Cerebellar cortex (tissue), 1 donor: ENCODE data around the gene MACROD2.
"Not testable (repeated sequence)": the region's sequence is repeated elsewhere in the genome, so short reads cannot be mapped to it uniquely, and the experiment has no call there.

Experiments
- DNase-seq: peaks from one replicate; pipeline ENCODE4 v3.0.0-alpha.2; 2015; ENCODE audit warnings: low spot score

The MACROD2 gene

DNA sequence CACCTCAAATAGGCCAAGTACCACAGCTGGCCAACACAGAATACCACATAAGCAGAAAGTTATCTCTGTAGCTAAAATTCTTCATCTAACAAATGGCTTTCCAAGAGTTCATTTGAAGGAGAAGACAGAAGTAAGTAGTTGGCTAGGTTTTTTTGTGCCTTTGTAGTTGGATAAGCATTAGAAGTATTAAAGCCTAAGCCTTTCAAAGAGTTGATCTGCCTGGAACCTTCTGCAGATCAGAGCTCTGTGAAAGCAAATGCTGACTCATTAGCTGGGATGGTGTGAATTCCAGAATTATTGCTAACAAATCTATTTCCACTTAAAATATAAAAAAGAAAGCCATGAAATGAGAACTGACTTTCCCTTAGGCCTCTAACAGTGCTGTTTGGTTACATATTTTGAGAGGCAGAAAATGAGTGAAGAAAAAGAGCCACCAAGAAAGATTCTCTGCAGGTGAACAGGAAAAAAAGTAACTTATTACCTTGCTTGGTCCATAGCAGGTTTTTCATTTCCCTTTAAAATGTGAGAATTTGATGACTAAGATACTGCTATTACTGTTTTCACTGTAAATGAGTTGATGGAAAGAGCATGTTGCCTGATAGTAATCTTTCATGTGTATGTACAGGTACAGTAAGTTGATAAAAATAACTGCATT is 1105.3 kb downstream of the MACROD2 start:
- no peak for DNase-seq

DNA sequence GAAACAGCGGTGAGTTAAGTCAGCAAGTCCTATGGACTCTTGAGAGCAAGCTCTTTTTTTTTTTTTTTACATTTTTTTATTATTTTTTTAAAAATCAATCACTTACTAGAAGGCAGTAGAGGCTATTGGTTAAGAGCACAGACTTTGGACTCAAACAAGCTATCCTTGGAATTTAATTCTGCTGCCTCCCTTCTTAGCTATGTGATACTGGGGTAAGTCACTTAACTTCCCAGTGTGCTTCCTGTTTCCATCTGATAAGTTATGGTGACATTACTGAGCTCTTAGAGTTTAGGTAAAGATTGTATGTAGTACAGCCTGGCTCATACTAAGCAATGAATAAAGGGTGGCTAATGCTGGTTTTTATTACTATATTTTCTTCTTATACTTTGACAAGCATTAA is 1112.6 kb downstream of the MACROD2 start:
- no peak for DNase-seq

DNA sequence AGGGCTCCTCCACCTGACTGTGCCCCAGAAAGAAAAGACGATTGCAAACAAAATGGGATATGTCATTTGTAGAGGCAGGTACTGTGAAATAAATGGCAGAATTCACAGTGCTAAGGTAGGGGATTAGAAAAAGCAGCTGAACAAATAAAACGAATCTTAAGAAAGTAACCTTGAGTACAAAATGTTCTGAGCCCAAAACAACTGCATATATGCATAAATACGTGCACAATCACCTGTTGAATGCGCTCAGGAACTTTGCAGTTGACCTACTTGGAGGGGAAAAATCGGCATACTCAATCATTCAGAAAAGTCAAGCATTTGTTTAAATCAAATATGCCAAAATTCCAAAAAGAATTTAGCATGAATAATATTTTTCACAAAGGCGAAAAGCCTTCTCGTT is 1114.2 kb downstream of the MACROD2 start:
- DNase-seq = no peak

DNA sequence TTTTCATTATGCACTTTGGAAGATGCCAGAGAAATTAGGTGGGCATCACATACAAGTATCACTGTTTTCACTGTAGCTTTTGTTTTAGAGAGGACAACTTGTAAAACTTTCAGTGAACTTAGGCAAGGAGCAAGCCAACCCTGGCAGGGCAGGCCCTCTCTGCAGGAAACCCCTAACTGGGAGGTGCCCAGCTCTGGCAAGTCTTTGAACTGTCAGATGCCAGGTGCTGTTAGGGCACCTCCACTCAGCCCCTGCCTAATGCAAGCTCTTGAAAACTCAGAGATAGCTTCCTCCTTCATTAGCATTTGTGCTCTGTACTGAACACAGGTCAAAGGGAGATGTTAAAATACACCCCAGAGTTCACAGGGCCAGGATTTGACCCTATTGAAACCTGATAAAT is 1116.3 kb downstream of the MACROD2 start:
- DNase-seq = no peak

DNA sequence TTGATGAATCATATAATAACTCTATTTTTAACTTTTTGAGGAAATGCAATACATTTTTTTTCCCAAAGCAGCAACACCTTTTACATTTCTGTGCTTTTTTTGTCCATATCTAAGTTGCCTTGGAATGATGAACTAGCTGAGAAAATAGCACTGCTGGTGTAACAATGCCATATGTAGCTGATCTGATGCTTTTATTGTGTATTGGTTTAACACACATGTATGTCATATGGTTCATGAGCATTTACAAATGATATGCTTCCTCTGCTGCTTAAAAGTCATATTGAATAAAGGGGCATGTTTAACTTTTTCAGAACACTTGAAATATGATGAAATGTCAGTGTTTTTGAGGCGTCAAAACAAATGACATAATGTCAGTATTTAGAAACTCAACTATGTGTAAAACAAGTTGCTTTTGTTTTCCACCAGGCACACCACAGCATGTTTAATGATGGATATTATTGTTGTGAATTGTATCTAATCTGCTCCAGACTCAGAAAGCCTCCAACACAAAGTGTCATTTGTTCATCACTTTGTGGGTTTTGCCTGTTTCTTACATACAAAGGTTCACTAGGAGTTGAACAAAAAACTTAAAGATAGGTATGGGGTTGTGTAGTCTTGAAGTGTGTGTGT is 1117.9 kb downstream of the MACROD2 start:
- no peak for DNase-seq

DNA sequence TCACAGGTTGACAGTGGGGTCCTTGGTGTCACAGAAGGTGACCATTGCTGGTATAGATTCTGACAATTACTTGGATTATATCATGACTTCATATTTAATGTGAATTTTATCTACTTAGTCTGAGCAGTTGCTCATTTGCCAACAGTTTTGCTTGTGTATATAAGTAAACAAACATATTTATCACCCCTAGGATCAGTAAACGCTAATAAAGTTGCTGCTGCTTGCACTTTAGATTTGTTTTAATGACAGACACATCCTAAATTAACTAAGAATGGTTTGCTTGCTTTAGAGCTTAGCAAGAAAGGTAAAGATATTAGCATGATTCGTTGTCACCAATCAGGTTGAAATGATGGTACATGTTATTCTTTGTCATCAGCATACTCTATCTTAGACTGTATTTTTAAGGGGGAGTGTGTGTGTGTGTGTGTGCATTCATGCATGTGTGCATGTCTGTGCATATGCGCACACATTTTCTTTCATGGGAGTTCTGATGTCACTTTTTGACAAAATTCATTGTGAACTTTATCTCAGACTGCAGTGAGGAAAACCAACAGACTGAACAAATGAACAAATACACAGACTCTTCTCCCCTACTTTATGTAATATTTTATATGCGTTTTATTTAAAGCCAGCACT is 1124.7 kb downstream of the MACROD2 start:
- DNase-seq = no peak

DNA sequence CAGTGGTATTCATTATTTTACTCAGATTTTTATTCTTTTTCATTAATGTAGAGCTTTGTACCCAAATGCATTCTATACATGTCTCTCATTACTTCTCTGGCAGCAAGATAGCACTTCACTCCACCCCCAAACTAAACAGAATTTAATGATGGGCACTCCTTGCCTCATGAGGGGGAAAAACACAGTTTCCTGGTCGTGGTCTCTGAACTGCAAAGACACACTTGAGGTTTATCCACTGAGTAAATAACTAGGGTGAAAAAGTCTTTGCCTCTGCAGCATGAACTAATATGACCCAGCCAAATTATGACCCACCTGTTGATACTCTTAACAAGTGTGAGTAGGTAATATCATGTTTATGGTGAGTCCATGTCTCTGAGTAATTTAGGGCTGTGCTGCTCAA is 1127.3 kb downstream of the MACROD2 start:
- no peak for DNase-seq

DNA sequence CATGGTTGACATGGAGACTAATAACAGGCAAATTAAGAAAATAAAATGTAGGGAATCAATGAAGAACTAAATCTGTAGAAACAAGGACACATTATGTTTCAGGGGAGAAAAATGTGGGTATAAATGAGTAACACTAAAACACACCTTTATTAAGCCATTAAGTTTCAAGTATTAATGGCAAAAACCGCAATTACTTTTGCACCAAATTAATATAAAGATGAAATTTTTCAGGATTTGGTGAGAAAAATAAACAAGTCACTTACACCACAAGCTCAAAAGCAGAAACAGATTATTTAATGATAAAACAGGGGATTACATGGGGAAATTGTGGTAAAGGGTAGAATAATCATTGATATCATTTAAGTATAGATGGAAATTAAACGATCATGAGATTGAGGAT is 1135.9 kb downstream of the MACROD2 start:
- no peak for DNase-seq

DNA sequence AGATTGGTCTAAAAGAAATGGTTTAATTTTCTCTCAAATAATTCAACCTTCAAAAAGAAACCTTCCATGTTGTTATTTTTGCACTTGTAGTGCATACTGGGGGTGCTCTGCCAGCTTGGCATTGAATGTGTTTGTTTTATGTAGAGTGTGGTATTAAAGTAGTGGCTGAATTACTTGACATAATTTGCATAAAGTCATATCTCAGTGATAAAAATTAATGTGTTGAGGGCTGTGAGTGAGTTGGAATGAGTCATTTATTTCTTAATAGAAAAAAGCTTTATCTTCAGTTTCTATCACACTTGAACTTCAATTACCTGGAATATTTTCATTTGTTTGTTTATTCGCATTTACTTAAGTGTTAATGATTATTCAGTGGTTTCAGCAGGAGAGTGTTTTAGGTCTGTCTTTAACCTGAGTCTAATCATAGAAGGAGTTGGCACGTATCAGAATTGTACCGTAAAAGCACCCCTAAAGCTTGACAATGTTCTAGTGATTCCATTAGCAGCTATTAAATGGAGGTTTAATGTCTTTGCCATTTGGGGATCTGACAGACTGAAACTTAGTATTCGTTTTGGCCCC is 1143.3 kb downstream of the MACROD2 start:
- DNase-seq = peak; percentile 6

DNA sequence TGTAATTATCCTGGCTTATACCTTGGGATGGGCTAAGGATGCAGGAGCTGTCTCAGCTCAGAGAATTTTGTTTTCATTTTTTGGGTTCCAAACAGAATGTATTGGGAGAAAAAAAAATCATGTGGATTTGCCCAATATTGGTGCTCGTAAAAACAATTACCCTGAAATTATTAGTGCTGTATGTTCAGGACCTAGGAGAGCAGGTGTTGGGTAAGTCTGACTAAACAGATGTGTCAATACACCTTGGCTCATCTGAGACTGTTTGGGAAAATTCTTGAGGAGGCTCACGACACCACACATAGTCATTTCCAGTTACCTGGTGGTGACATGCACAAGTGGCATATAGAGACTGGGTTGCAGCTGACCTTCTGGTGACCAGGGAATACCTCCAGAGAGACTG is 1144.2 kb downstream of the MACROD2 start:
- no peak for DNase-seq

DNA sequence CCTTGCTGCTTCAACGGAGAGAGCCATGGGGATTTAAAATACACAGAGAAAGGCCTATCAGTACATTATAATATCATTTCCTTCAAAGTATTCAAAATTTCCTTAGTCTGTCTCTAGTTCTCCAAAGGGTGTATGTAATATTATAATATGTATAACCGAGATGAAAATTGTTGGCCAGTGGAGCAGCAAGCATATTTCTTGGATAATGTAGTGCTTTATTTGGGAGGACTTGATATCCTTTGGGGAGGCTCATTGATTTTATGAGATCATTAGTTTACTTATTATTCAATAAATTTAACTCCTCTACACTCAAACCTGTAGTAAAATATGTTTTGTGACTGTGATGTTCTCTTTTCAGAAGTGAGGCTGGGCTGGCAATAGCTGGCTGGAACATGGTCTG is 1145.0 kb downstream of the MACROD2 start:
- DNase-seq = no peak

DNA sequence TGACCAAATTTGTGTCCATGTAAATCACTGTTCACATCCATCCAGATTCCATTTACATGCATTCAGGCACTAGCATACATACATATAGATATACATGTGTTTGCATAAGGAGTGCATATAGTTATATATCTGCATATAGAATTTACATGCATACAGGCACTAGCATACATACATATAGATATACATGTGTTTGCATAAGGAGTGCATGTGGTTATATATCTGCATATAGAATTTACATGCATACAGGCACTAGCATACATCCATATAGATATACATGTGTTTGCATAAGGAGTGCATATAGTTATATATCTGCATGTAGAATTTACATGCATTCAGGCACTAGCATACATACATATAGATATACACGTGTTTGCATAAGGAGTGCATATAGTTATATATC is 1145.6 kb downstream of the MACROD2 start:
- DNase-seq = not testable (repeated sequence)

DNA sequence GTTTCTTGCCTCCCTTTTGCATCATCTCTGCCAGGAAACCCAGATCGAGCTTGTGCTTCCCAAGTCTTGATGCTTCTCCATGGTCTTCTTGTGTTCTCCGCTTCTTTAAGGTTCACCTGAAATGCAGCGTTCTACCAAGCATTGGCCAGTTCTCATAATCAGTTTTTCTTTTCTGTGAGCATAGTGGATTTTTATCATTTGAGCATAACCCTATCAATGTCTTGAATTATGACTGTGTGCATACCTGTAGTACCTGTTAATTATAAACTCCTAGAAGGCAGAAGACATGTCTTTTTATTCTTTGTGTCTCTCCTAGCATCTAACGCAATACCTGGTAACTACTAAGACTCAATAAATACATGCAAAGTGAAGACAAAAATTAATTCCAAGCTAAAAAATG is 1146.5 kb downstream of the MACROD2 start:
- no peak for DNase-seq

DNA sequence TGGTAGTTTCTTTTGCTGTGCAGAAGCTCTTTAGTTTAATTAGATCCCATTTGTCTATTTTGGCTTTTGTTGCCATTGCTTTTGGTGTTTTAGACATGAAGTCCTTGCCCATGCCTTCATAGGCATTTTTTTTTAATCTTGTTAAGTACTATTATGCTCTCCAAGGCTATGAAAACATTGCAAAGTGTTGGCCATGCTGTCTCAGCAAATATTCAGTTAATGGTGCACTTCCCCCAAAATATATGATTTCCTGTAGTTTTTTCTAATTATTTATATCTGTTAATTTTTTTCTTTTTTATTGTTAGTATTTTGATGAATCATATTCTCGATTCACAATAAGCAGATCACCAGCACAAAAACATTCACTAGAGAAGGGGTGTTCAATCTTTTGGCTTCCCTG is 1148.2 kb downstream of the MACROD2 start:
- DNase-seq = no peak

DNA sequence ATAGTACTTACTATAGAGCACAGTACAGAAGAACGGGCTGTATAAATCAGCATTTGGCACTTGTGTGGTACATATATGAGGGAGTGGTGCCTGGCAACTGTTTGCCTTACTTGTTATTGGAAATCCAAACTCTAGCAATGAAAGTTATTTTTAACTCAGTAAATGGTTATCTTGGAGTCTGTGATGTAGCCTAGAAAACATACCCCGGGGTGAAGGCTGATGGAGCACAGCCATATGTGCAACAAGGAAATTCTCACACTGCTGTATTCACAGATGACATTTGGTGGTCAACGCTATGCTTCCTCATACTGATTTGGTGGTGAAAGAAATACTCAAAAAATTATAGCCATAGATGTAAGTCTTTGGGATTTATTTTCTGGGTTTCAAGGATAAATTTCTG is 1149.6 kb downstream of the MACROD2 start:
- no peak for DNase-seq

DNA sequence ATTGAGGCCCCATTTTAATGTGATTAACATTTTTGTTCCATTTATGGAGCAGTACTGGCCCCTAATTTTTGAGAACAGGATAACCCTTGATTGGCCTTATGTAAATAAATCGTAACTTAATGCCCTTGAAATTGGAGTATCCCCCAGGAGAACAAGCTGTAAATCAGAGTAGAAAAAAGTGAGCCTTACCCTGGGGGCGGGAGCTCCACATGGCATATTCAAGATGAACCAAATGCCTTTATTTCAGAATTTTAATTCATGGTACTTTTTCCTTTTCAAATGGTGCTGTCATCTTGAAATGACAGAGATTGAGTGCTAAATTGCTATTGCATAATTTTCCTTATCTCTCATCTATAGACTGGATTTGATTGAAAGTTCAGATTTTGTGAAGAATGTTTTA is 1151.6 kb downstream of the MACROD2 start:
- no peak for DNase-seq

DNA sequence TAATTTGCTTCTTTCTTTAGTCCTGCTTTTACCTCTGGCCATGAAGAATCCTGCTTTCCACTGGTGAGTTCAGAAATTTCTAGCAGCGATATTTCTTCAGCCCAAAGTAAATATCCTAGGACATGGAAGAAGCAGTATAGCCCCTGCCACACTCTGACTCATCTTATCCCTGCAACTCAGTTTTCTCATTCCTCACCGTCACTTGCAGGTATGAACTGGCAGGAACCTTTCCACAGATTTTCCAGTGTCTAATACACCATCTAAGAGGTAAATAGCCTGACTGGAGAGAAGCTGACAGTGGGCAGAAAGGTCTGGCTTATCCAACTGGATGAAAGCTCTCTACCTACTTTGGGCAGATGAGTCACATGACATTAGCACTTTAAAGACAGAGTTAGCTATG is 1158.8 kb downstream of the MACROD2 start:
- no peak for DNase-seq

DNA sequence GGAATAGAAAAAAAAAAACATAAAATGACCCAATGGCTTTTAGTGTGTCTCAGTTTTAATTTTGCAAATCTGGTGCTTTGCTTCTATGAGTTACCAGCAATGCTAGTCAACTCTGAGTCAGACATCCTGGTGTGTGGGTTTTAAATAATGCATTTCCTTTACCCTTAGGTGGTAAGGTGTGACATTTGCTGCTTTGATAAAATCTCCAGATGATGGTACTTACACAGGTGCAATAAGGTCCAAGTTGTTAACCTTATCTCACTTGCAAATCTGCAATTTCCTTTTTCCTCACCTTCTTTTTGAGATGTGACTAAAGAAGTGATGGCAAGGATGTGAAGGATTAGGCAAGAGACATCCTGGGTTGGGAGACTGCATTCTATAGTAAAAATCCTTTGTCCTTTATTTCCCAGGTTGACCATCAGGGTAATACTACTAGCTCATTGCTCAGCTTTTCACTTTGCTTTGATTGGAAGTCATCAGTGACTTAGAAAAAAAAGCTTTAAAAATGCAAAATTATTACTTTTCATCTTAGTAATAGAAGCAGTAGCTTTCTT is 1160.6 kb downstream of the MACROD2 start:
- DNase-seq = no peak

DNA sequence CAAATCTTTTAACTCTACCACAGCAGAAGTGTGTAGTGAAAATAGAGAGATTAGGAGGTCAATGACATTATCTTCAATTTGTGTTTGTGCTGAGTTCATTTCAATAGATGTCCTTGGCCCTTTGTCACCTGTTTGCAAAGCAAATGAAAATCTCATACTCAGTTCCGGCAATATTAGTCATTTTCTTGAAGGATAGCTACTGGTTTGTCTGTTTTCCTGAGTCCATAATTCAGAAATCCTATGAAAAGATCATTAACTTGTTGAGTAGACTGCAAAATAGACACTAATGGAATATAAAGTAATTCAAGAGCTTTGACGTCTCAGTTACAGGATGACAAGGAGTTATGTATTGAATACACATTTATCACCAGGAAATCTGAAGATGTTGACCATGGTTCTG is 1163.2 kb downstream of the MACROD2 start:
- DNase-seq = no peak

DNA sequence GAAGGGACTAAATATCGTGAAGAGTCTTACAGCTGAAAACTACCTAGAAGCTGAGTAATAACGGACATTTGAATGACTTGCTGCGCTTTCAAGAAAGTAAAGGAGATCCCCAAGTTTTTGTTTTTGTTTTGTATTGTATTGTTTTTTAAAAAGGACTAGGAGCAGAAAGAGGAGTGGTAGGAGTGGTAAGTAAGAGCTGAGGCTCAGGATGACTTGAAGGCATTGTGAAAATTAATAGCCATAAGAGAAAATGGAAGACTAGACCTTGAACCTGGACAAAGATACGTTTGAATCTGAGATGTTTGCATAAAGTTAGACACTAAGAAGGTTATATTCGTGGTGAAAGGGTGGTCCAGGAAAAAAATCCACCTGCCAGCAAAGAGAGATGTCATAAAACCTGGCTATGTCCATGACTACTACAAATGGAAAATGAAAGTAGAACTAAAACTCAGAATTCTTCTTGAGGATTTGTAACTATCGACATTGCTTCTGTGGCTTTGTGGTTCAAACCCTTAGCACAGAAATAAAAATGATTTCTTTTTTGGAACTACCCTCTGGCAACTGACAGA is 1166.8 kb downstream of the MACROD2 start:
- DNase-seq = no peak

DNA sequence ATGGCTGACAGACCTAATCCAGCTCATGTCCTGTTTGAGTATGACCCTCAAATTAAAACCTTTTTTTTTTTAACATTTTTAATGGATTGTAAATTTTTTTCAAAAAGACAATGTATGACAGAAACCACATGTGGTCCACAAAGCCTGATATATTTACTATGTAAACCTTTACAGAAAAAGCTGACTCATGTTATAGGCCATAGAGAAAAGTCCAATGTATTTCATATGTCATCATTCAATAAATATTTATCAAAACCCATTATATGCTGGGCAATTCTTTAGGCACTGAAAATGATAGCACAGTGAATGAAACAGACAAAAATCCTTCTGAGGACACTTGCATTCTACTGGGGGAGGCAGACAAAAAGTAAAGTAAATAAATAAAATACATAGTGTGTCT is 1168.3 kb downstream of the MACROD2 start:
- no peak for DNase-seq

DNA sequence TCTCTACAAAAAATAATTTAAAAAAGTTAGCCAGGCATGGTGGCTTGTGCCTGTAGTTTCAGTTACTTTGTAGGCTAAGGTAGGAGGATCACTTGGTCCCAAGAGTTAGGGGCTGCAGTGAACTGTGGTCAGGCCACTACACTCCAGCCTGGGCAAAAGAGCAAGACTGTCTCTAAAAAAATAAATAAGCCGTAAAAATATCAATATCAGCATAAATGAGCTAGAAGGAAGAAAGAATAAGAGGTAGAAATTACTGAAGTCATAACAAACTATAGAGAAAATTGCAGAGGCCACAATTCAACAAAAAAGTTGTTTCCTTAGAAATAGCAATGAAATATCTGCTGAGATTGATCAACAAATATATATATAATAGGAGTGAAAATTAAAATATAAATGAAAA is 1169.4 kb downstream of the MACROD2 start:
- no peak for DNase-seq

DNA sequence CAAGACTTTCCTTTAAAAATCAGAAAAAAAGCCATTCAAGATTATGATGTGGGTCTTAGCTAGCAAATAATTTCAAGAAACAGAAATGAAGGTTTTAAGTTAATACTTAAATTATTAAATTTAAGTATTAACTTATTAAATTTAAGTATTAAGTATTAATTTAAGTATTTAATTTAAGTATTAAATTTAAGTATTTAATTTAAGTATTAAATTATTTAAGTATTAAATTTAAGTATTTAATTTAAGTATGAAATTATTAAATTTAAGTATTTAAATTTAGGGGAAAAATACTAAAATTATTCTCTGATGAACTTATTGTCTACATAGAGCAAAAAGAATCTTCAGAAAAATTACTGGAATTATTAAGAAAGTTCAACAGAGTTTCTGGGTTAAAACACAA is 1171.4 kb downstream of the MACROD2 start:
- no peak for DNase-seq
